Naive thymus-derived CD4-positive, alpha-beta T cell (primary cell): ENCODE measurements around the gene QSOX2. TPM values are rescaled to one million over a fixed set of nuclear protein-coding genes. Genes with fewer than 3 reads are reported as not detected.

ENCODE experiments used
- ATAC-seq: fragments of 150-1000 bp; cut with Tn5 transposase; 2 replicates; pipeline ENCODE4 v1.10.0; 2021; ENCODE audit warnings: mild to moderate bottlenecking, moderate library complexity
- CTCF ChIA-PET: fragments of 350-600 bp; sonication (Branson Sonifier 250); formaldehyde crosslinking; loops from one replicate; lab custom pipeline; 2021; ENCODE audit warnings: antibody characterized with exemption; lab: Charles Lee
- POLR2A ChIA-PET: fragments of 350-600 bp; sonication (Branson Sonifier 250); formaldehyde crosslinking; loops from one replicate; lab custom pipeline; 2021; ENCODE audit warnings: antibody characterized with exemption, inconsistent platforms; lab: Charles Lee
- DNase-seq, 9 donors: peaks; one replicate each; pipeline versions ENCODE4 v3.0.0 to v3.0.0-alpha.2; 2020 to 2022; ENCODE audit warnings: mixed read lengths in 1 of 9
- H3K27ac ChIP-seq: one replicate; pipeline ENCODE4 v1.7.0; 2013; ENCODE audit warnings: mild to moderate bottlenecking, low read depth, low read length, moderate library complexity
- H3K27me3 ChIP-seq, 2 donors: one replicate each; pipeline ENCODE4 v1.7.0; 2013; ENCODE audit warnings: low read length in 2 of 2, mild to moderate bottlenecking in 2 of 2, moderate library complexity in 2 of 2; ENCODE audit not compliant: control insufficient read depth in 2 of 2, insufficient read depth in 2 of 2
- H3K36me3 ChIP-seq, 3 experiments: 1 replicate in 2 of 3; 2 replicates in 1 of 3; pipeline ENCODE4 v1.7.0; 2013; ENCODE audit warnings: low read length in 3 of 3, mild to moderate bottlenecking in 3 of 3, moderate library complexity in 1 of 3; ENCODE audit not compliant: insufficient read depth in 3 of 3, control insufficient read depth in 2 of 3
- H3K4me1 ChIP-seq, 2 donors: one replicate each; pipeline ENCODE4 v1.7.0; 2013; ENCODE audit warnings: low read length in 2 of 2, mild to moderate bottlenecking in 2 of 2, moderate library complexity in 1 of 2; ENCODE audit not compliant: control insufficient read depth in 2 of 2, insufficient read depth in 2 of 2
- H3K4me3 ChIP-seq: 2 replicates; pipeline ENCODE4 v1.7.0; 2013; ENCODE audit warnings: mild to moderate bottlenecking, low read length
- H3K9me3 ChIP-seq, 3 experiments: 1 replicate in 2 of 3; 2 replicates in 1 of 3; pipeline ENCODE4 v1.7.0; 2013; ENCODE audit warnings: low read length in 3 of 3; ENCODE audit not compliant: control insufficient read depth in 2 of 3
- H3K27ac Mint-ChIP-seq, 9 donors: one replicate each; pipeline ENCODE4 v1.8.0; 2020 to 2022; ENCODE audit warnings: mixed read lengths in 9 of 9, mild to moderate bottlenecking in 8 of 9, moderate library complexity in 5 of 9, inconsistent platforms in 2 of 9
- H3K27me3 Mint-ChIP-seq, 5 donors: one replicate each; pipeline ENCODE4 v1.8.0; 2021 to 2022; ENCODE audit warnings: mixed read lengths in 5 of 5, mild to moderate bottlenecking in 1 of 5
- H3K36me3 Mint-ChIP-seq, 5 donors: one replicate each; pipeline ENCODE4 v1.8.0; 2020 to 2022; ENCODE audit warnings: mixed read lengths in 5 of 5, mild to moderate bottlenecking in 3 of 5, inconsistent platforms in 1 of 5
- H3K4me1 Mint-ChIP-seq, 7 donors: one replicate each; pipeline ENCODE4 v1.8.0; 2020 to 2022; ENCODE audit warnings: mixed read lengths in 7 of 7, mild to moderate bottlenecking in 3 of 7, inconsistent platforms in 1 of 7
- H3K4me3 Mint-ChIP-seq, 10 donors: one replicate each; pipeline ENCODE4 v1.8.0; 2020 to 2022; ENCODE audit warnings: mild to moderate bottlenecking in 10 of 10, mixed read lengths in 10 of 10, moderate library complexity in 6 of 10, inconsistent platforms in 2 of 10
- H3K9me3 Mint-ChIP-seq, 11 donors: one replicate each; pipeline ENCODE4 v1.8.0; 2020 to 2022; ENCODE audit warnings: mixed read lengths in 11 of 11, mild to moderate bottlenecking in 4 of 11, inconsistent platforms in 1 of 11, moderate library complexity in 1 of 11
- intact Hi-C, 2 donors: fragments of 100-400 bp; cut with micrococcal nuclease; formaldehyde crosslinking; loops; one replicate each; pipeline ENCODE4 v1.15.1; 2023
- polyA plus RNA-seq, 2 donors: library from polyadenylated mRNA; unstranded; fragments of 300-500 nt; fragmentation: Illumina TruSeq; gene quantifications; one replicate each; pipeline ENCODE4 v1.2.3, GENCODE V29; 2021
- total RNA-seq, 6 experiments: library from RNA in 5 of 6; stranded (reverse) in 5 of 6; gene quantifications; 1 replicate in 5 of 6; 2 replicates in 1 of 6; pipeline ENCODE4 v1.2.3 and lab custom pipeline; 2021 to 2026

QSOX2 gene
- total and polyA plus RNA-seq, 7 experiments from 2014 or later, result 0.26 to 15.9 (median 11.9) TPM

- ATAC-seq (no peak), DNase-seq (no peak)
- peaks cover 0 to 5% (median 2%) of the 10 kb centered on the region in 7 donors for H3K4me1 Mint-ChIP-seq
- H3K4me3 Mint-ChIP-seq, result no peak overlapping the region
- POLR2A ChIA-PET, result no interaction called here
- H3K9me3 Mint-ChIP-seq, result peaks cover 0 to 4% (median 0%) of the 10 kb centered on the region in 11 donors
- no peaks in the 10 kb centered on the region for H3K4me1 ChIP-seq
- H3K27ac ChIP-seq, result no peak overlapping the region
- no peaks in the 10 kb centered on the region for H3K9me3 ChIP-seq
- H3K27me3 Mint-ChIP-seq, result peaks cover 19 to 46% (median 33%) of the 10 kb centered on the region in 5 donors
- H3K36me3 Mint-ChIP-seq, result peaks cover 2 to 8% (median 4%) of the 10 kb centered on the region in 5 donors
- peaks cover 0 to 6% of the 10 kb centered on the region in 2 donors for H3K27me3 ChIP-seq
- intact Hi-C loops, result no loop called here
- CTCF ChIA-PET, result no interaction called here
- no peak overlapping the region for H3K4me3 ChIP-seq
- no peaks in the 10 kb centered on the region for H3K36me3 ChIP-seq
- H3K27ac Mint-ChIP-seq, result no peak overlapping the region
Observed at GRCh38 chr9:136201609-136202453, 43.8 kb downstream of the QSOX2 start.

DNA sequence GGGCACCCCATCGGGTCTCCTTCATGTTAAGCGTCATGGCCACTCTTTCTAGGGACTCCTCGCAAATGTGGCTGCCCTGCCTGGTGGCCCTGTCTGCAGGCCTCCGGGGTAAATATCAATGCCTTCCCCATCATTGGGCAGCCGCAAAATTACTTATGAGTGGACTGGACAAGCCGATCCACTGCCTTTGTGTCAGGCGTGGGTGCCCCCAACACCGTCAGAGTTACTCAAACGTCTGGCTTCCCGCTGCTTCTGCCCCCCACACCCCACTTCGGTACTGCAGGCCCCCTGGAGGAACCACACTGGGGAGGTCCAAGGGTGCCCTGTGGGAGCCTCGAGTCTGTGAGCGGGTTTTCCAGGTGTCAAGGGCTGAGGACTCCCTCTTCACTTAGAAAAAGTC lies 44.4 kb downstream of the QSOX2 start:
- Mint-ChIP-seq H3K27ac (no peak overlapping the region), H3K4me1 (peaks cover 0 to 9% (median 4%) of the 10 kb centered on the region in 7 donors), H3K36me3 (peaks cover 2 to 3% (median 3%) of the 10 kb centered on the region in 5 donors), H3K4me3 (no peak overlapping the region), H3K9me3 (peaks cover 0 to 3% (median 0%) of the 10 kb centered on the region in 11 donors), H3K27me3 (peaks cover 24 to 53% (median 38%) of the 10 kb centered on the region in 5 donors)
- ATAC-seq (no peak), DNase-seq (no peak)
- H3K36me3 ChIP-seq, result no peaks in the 10 kb centered on the region
- no peak overlapping the region for H3K27ac ChIP-seq
- no peak overlapping the region for H3K4me3 ChIP-seq
- ChIA-PET CTCF (no interaction called here), POLR2A (no interaction called here)
- H3K27me3 ChIP-seq, result peaks cover 0 to 8% of the 10 kb centered on the region in 2 donors
- no peaks in the 10 kb centered on the region for H3K4me1 ChIP-seq
- intact Hi-C loops, result no loop called here
- no peaks in the 10 kb centered on the region for H3K9me3 ChIP-seq

DNA sequence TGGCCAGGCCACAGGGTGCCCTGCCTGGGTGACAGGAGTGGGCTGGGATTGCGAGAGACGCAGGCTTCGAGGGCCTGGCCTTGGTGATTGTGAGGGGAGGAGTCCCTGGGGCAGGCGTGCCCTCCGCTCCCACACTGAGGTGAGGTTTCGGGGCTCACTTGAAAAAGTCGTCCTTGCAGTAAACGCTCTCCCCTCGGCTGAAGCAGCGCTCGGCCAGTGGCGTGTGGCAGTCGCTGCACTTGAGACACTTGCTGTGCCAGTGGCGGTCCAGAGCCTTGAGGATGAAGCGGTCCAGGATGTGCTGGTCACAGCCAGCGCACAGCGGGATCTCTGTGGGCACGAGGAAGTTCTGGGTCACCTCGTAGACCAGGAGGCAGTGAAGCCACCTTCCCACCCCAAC lies 45.2 kb downstream of the QSOX2 start:
- DNase-seq (no peak), ATAC-seq (no peak)
- Histone ChIP-seq H3K4me3 (no peak overlapping the region), H3K4me1 (no peaks in the 10 kb centered on the region), H3K27me3 (peaks cover 0 to 13% of the 10 kb centered on the region in 2 donors), H3K36me3 (no peaks in the 10 kb centered on the region), H3K27ac (no peak overlapping the region), H3K9me3 (no peaks in the 10 kb centered on the region)
- Mint-ChIP-seq H3K27me3 (peaks cover 25 to 55% (median 38%) of the 10 kb centered on the region in 5 donors), H3K27ac (no peak overlapping the region), H3K36me3 (no peaks in the 10 kb centered on the region), H3K4me3 (no peak overlapping the region), H3K9me3 (peaks cover 0 to 2% (median 0%) of the 10 kb centered on the region in 11 donors), H3K4me1 (peaks cover 0 to 10% (median 4%) of the 10 kb centered on the region in 7 donors)
- ChIA-PET POLR2A (no interaction called here), CTCF (no interaction called here)
- intact Hi-C loops, result no loop called here

DNA sequence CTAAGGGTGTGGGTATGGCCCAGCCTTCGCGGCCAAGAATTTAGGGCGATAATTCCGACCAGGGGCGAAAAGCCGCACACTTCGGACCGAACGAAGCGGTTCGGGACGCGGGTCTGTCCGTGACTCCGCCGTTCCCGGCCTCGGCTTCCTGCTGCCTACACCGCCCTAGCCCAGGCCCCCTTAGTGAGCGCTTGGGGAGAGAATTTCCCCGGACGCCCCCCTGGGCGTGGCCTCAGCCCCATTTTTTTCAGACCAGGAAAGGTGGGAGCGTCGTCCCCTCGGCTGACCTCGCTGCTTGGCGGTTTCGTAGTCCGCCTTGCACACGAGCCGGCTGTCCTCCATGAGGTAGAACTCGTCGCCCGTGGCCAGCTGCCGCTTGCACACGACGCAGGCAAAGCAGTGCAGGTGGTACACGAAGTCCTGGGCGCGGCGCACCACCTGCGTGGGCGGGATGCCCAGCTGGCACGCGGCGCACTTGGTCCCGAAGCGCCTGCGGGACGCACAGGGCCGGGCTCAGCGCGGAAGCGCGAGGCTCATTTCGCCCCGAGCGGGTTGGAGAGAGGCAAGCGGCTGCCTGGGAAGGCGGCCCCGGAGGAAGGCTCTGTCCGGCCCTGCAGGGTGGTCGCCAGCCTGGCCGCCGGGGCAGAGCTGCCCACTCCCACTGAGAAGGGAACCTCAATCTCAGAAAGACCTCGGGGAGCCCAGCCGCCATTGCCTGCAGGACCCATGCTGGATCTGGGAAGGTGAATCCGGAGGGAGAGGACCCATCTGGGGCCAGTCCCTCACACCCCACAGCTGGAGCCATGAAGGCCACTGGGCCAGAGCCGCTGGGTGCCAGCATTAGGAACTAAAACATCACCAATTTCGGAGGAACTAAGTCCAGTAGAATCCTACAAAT lies 46.0 kb downstream of the QSOX2 start:
- no peak for DNase-seq
- peaks cover 25 to 60% (median 38%) of the 10 kb centered on the region in 5 donors for H3K27me3 Mint-ChIP-seq
- no peaks in the 10 kb centered on the region for H3K36me3 ChIP-seq
- H3K9me3 Mint-ChIP-seq, result peaks cover 0 to 2% (median 0%) of the 10 kb centered on the region in 11 donors
- H3K9me3 ChIP-seq, result no peaks in the 10 kb centered on the region
- ChIA-PET CTCF (no interaction called here), POLR2A (no interaction called here)
- H3K27ac Mint-ChIP-seq, result no peak overlapping the region
- no peaks in the 10 kb centered on the region for H3K36me3 Mint-ChIP-seq
- intact Hi-C loops, result no loop called here
- no peak overlapping the region for H3K4me3 Mint-ChIP-seq
- H3K4me3 ChIP-seq, result no peak overlapping the region
- H3K4me1 ChIP-seq, result no peaks in the 10 kb centered on the region
- peaks cover 0 to 10% (median 4%) of the 10 kb centered on the region in 7 donors for H3K4me1 Mint-ChIP-seq
- H3K27ac ChIP-seq, result no peak overlapping the region
- peaks cover 0 to 13% of the 10 kb centered on the region in 2 donors for H3K27me3 ChIP-seq
- no peak for ATAC-seq

GRCh38 chr9:136198605-136199083 lies 47.0 kb downstream of the QSOX2 start:
- Mint-ChIP-seq H3K36me3 (no peaks in the 10 kb centered on the region), H3K9me3 (peaks cover 0 to 2% (median 0%) of the 10 kb centered on the region in 11 donors), H3K27ac (no peak overlapping the region), H3K4me1 (peaks cover 0 to 10% (median 4%) of the 10 kb centered on the region in 7 donors), H3K4me3 (peak overlapping the region in 1 of 10 donors; percentile 18), H3K27me3 (peaks cover 21 to 56% (median 33%) of the 10 kb centered on the region in 5 donors)
- POLR2A ChIA-PET, result no interaction called here
- peaks cover 0 to 13% of the 10 kb centered on the region in 2 donors for H3K27me3 ChIP-seq
- no peaks in the 10 kb centered on the region for H3K4me1 ChIP-seq
- CTCF ChIA-PET, result no interaction called here
- intact Hi-C loops, result no loop called here
- H3K36me3 ChIP-seq, result no peaks in the 10 kb centered on the region
- DNase-seq (no peak), ATAC-seq (no peak)
- H3K9me3 ChIP-seq, result no peaks in the 10 kb centered on the region
- no peak overlapping the region for H3K4me3 ChIP-seq
- H3K27ac ChIP-seq, result no peak overlapping the region

DNA sequence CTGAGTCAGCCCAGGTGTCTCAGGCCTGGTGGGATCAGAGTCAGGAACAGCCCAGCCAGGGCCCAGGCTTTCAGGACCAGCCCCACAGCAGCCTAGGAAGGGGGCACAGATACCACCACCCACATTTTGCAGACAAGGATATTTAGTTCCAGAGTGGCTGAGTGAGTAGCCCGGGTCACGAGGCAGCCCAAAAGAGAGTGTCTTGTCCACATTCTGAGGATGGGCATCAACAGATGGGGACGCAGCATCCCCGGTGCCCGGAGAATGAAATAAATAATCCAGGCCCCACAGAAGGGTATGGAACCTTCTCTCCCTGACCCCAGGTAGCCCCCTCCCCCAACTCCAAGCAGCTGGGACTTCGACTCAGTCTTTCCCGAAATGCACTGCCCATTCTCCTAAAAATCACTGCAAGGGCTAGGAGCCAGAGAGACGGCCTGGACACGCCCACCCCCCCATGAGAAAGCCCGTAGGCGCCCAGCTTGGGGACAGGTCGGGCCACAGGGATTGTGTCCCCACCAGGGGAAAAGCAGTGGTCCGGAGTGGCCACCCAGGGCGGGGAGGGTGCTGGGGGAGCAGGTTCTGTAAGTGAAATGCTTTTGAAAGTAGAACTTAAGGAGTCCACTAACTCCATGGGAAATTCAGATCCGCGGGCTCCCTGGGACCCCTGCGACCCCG lies 47.5 kb downstream of the QSOX2 start:
- Histone ChIP-seq H3K36me3 (no peaks in the 10 kb centered on the region), H3K27me3 (peaks cover 0 to 13% of the 10 kb centered on the region in 2 donors), H3K4me3 (no peak overlapping the region), H3K27ac (no peak overlapping the region), H3K9me3 (no peaks in the 10 kb centered on the region), H3K4me1 (no peaks in the 10 kb centered on the region)
- ATAC-seq (no peak), DNase-seq (no peak)
- peaks cover 21 to 53% (median 30%) of the 10 kb centered on the region in 5 donors for H3K27me3 Mint-ChIP-seq
- intact Hi-C loops, result no loop called here
- H3K36me3 Mint-ChIP-seq, result no peaks in the 10 kb centered on the region
- H3K4me3 Mint-ChIP-seq, result peak overlapping the region in 1 of 10 donors; percentile 18
- ChIA-PET POLR2A (no interaction called here), CTCF (no interaction called here)
- H3K4me1 Mint-ChIP-seq, result peaks cover 0 to 10% (median 4%) of the 10 kb centered on the region in 7 donors
- peaks cover 0 to 2% (median 0%) of the 10 kb centered on the region in 11 donors for H3K9me3 Mint-ChIP-seq
- H3K27ac Mint-ChIP-seq, result no peak overlapping the region
